Cardiac fibroblast (primary cell): ENCODE data around the gene TTLL4.
"Not testable (repeated sequence)": the region's sequence is repeated elsewhere in the genome, so short reads cannot be mapped to it uniquely, and the experiment has no call there.

Source experiments
- DNase-seq, 2 donors: peaks; one replicate each; pipeline versions ENCODE4 v3.0.0 to v3.0.0-alpha.2; 2010; ENCODE audit warnings: low read depth in 2 of 2
- H3K4me3 ChIP-seq, 2 donors: replicated peaks in 1 of 2; 1 replicate in 1 of 2; 2 replicates in 1 of 2; pipeline ENCODE4 v1.5.1; 2011; ENCODE audit warnings: low read depth in 2 of 2, low read length in 2 of 2, mild to moderate bottlenecking in 2 of 2, moderate library complexity in 1 of 2
- CTCF ChIP-seq: IDR thresholded peaks from one replicate; pipeline ENCODE4 v1.5.1; 2011; ENCODE audit warnings: low read depth, mild to moderate bottlenecking, low read length, inconsistent platforms

TTLL4 gene

GRCh38 chr2:218671097-218671653, 39.5 kb upstream of the TTLL4 start:
- H3K4me3 ChIP-seq, result peak overlapping the region; percentile 78 to 90

DNA sequence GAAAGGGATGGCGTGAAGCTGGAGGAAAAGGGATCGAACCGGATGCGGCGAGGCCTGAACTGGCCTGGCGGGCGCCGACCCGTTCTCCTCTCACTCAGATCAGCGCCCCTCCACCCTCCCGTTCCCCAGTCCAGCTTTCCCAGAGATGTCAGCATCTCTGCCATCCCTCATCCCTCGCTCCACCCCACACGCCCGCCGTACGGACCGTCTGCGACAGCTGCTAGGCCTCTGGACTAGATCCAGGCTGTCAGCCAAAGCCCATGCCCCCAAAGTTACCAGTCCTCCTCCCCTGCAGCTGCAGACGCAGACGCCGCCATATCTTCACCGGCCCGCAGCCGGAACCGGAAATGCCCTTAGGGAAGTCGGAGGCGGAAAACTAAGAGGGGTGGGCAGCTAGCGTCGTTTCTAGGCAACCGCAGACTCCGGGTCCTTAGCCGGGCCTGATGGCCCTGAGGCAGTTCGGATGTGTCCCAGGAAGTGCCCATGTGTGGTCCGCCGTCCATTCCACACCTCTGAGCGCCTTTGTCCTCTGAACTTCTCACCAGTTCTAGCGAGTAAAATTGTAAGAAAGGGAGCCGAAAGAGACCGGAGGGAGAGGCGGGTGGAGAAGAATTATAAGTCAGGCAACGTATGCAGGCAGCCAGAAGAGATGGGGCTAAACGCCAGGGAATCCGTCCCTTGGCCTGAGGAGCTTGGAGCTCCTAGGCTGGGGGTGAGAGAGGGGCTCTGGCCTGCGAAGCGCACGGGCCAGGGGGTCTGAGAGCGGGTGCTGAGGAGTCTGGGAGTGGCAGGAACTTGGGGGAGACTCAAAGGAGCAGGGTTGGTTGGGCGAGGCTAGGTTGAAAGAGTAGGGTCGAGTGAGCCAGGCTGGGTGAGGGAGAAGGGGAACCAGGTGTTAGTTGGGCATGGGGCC, 38.7 kb upstream of the TTLL4 start, which contains the start of the genes RNF25 and STK36:
Gene RNF25, minus strand, starts transcription at position 349 of the 913 bp plus-strand sequence. Its CDS starts 32 bp downstream, at position 317.
Gene STK36, plus strand, starts transcription at position 433 of the 913 bp plus-strand sequence. CDS start 744 bp downstream, outside the sequence.
- peak within 1 kb of the TSS; percentile 78 to 90 for H3K4me3 ChIP-seq
- TF ChIP-seq CTCF, result no peak
- peak; percentile 93 for DNase-seq

More at GRCh38 chr2:218671097-218671653, 39.5 kb upstream of the TTLL4 start:
- TF ChIP-seq CTCF, result no peak
- peak; percentile 15 to 46 for DNase-seq

GRCh38 chr2:218679119-218679518, 31.5 kb upstream of the TTLL4 start:
- no peak overlapping the region for H3K4me3 ChIP-seq
- DNase-seq, result peak in 1 of 2 donors; percentile 34
- no peak for TF ChIP-seq CTCF

DNA sequence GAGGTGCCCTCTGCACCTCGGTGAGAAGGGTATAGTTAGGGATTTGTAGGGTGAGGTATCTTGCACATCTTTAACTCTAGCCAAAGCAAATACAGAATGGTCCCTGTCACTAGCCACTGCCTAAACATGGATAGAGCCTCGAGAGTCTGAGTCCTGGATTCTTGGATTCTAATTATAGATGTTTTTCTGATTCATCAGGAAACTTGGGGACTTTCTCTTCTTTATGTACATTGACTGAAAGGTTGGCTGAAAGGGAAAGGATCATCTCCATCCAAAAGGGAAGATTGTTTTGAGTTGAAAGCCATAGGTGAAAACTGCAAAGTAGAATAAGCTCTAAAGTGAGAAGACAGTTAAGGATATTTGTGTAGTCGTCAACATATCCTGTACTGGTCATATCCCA, 30.6 kb upstream of the TTLL4 start:
- no peak for DNase-seq
- no peak overlapping the region for H3K4me3 ChIP-seq
- TF ChIP-seq CTCF, result no peak

- DNase-seq, result peak; percentile 84 to 90
- not testable (repeated sequence) for H3K4me3 ChIP-seq
- peak; percentile 94 for TF ChIP-seq CTCF
These were observed 23.1 kb upstream of the TTLL4 start for GRCh38 chr2:218687400-218688060.

GRCh38 chr2:218691234-218691633, 19.4 kb upstream of the TTLL4 start:
- no peak for TF ChIP-seq CTCF
- H3K4me3 ChIP-seq, result no peak overlapping the region
- DNase-seq, result peak; percentile 17 to 56
